Right forelimb (tissue), 1 donor: ENCODE measurements around the gene NCOA7.
"Not testable (repeated sequence)": the region's sequence is repeated elsewhere in the genome, so short reads cannot be mapped to it uniquely, and the experiment has no call there.

Source experiments
- DNase-seq: peaks from one replicate; pipeline ENCODE4 v3.0.0-alpha.2; 2018

NCOA7 gene

DNA sequence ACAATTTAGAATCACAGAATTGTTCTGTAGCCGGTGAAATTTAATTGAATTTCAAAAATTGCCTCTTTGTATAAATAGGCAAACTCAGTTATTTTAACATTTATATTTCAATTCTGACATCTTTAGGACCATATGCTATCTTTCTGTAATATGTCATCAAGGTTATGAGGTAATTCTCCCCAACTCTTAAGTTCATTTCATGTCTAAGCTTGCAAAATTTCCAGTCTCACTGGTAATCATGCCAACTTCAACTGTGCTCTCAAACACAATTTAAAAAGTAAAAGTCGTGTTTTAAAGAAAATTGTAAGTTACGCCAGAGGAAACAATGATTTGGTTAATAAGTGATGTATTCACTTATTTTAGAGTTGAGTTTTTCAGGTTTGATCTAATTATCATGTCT, 1.4 kb downstream of the NCOA7 start:
- DNase-seq: no peak

GRCh38 chr6:125792680-125793079, 1.9 kb downstream of the NCOA7 start:
- DNase-seq: no peak

DNA sequence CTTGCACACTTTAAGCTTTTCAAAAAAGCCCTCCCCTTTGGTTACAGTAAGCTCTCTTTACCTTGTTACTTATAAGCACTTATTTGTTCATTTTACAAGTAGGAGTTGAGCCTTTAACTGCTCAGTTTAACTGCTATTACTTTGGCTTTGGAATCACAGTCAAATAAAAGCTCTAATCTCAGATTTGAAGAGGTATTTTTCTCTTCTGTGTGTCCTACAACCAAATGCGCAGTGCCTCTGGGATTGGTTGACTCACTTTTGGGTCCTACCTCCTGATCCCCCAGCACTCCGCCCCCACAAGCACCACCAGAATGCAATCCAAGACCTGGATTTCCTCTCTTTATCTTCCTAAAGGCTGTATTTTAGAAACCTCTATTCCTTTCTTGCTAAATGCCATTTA, 2.5 kb downstream of the NCOA7 start:
- no peak for DNase-seq

DNA sequence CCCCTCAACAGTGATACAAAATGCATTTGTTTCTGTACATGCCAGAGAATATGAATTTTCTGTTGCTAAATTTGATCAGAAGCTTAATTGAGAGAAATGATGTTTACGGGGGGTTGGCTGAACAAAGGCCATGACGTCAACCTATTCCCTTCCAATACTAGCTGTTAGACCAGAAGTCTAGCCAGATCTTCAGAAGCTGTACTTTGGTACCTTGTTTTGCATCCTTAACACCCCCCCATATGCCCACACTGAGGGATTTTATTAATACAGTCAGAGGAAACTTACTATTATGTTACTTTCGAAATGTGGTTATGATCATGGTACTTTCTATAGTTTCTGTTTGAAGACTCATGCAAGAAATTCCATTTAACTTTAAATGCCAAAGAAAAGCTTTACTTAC, 3.1 kb downstream of the NCOA7 start:
- DNase-seq: no peak

- DNase-seq: no peak
These were observed 3.8 kb downstream of the NCOA7 start for GRCh38 chr6:125794342-125795137.

- no peak for DNase-seq
These were observed 4.5 kb downstream of the NCOA7 start for GRCh38 chr6:125795301-125795700.

- DNase-seq: no peak
These were observed 6.5 kb downstream of the NCOA7 start for GRCh38 chr6:125797120-125797885.

DNA sequence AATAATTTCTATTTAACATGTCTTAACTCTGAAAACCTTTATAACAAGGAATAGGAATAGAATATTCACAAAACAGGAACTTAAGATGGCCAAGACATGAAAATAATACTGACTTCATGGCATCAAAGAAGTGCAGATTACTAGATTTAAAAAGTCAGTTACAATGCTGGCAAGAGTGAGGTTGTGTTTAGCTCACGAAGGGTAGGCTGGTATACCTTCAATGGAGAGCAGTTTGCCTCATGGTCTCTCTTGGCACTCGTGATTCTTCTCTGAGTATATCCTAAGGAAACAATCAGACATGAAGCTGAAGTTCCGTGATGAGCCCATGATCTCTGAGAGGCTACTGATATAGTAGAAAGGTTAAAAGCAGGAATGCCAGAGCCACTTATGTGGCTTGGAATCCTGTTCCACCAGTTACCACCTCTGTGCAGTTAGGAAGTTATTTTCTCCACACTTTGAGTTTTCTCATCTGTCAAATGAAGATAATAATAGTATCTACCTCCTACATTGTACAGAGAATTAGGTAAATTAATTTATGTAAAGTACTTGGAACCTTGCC, 7.2 kb downstream of the NCOA7 start:
- DNase-seq: no peak

DNA sequence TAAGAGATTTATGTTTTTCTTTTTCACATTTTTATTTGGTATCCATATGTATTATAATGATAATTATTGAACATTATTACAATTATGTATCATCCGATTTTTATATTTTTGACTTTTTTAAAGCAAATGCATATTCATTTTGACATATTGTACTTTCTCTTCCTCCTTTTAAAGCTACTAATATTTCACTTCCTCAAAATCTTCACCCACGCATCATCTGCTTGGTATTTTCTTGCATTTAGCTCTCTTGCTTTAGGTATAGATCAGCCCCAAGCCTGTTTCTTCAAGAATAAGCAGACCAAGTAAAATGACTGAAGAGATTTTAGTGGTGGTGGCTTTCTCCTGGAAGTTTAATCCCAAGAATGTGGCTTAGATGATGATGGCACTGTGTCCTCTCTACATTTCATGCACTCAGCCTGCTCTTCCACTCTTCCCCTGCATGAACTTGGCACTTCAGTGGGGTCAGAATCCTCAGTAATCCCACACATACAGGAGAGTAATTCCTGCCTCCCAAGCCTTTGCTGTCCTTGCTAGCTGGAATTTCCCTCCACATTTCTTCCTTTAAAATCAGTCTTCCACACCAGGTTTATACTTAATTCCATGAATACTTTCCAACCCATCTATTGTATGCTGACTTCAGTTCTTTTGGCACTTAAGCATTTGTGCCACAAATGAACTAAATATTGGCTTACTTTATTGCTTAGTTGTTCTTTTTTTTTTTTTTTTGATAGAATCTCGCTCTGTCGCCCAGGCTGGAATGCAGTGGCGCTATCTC, 8.2 kb downstream of the NCOA7 start:
- DNase-seq: no peak

GRCh38 chr6:125802383-125802782, 11.6 kb downstream of the NCOA7 start:
- no peak for DNase-seq

- DNase-seq: no peak
These were observed 12.2 kb downstream of the NCOA7 start for GRCh38 chr6:125802943-125803377.

GRCh38 chr6:125804264-125804663, 13.5 kb downstream of the NCOA7 start:
- DNase-seq: no peak

DNA sequence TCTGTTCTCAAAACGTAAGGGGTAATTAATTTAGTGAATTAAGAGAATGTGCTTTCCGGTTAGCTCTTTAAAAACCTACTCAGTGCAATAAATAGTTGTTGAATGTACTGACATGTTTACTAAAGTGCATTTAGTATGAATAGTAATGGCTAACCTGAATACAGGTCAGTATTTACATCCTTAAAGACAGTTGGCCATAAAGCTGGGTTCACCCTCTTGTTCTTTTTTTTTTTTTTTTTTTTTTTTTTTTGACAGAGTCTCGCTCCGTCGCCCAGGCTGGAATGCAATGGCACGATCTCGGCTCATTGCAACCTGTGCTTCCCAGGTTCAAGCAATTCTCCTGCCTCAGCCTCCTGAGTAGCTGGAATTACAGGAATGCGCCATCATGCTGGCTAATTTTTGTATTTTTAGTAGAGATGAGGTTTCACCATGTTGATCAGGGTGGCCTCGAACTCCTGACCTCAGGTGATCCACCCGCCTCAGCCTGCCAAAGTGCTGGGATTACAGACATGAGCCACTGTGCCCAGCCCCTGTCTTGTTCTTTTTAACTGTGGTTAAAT, 14.2 kb downstream of the NCOA7 start:
- not testable (repeated sequence) for DNase-seq

- DNase-seq: no peak
These were observed 16.1 kb downstream of the NCOA7 start for GRCh38 chr6:125806813-125807212.

DNA sequence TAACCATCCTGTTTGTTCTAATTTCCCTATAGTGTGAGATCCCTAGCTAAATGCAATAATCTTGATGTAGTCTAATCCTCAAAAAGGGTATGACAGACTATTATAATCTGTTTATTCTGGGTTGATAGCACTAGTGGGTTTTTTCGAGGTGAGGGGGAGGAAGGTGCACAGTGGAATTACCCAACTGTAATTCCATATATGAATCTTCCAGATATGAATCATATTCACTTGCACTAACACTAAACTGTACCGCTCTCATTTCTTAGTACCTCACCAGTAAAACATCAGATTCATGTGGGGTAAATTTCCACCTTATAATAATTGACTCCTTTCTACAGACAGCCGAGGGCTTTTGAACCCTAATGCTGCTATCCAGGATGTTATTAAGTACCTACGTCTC, 16.5 kb downstream of the NCOA7 start:
- no peak for DNase-seq

DNA sequence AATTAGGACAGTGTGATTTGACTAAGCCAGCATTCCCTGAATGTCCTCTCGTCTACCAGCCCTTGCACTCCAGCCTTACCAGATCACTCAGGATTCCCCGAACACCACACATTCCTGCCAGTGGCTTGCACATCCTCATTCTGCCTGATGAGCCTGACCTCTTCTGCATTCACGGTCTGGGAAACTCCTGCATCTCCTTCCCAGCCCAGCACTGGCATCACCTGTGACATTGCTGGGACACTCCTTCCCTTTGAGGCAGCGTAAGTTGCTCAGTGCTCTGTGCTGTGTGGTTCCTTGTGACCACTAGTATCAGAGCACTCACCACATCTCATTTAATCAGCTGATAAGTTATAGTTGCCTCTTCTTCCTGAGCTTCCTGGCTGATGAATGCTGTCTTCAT, 17.3 kb downstream of the NCOA7 start:
- no peak for DNase-seq

- no peak for DNase-seq
These were observed 17.8 kb downstream of the NCOA7 start for GRCh38 chr6:125808591-125808990.

DNA sequence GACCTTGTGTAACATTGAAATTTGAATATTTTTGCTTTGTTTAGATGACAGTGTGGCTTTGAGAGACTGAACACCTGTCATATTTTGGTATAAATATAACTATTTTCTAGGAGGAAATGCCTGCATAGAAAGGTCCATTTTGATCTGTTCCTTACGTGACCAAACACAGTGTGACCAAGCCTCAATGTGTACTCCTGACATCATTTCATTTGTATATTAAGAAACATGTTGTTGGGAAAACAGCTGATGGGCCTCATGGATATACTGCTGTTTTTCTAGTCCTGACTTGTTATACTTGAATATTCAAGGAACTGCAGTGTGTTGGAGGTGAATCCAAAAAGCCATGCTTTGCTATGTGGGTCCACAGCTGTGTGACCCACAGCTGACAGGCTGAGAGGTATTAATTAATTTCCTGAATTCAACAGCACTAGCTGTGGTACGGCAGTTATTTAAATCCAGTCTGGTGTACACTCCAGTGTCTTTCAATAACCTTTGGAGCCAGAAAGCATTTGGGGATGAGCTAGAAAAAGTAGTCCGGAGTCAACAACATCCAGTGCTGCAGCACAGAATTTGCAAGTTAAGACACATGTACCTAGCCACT, 18.9 kb downstream of the NCOA7 start:
- DNase-seq: no peak

DNA sequence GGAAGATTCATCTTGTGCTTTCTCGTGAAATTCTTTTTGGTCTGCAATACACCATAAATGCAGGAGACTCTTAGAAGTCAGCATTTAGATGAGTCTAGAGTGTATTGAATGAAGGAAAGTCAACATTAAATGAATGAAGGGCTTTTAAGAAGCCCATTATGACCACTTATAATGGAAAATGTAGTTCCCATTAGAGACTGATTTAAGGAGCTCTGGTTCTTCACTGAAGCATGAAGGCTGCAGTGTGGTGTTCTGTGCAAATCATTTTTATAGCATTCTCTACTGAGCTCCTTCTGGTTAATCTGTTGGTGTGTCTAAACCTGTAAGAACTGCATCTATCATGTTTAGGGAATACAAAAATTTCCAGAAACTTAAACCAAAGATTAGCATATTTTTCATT, 19.7 kb downstream of the NCOA7 start:
- DNase-seq: no peak

DNA sequence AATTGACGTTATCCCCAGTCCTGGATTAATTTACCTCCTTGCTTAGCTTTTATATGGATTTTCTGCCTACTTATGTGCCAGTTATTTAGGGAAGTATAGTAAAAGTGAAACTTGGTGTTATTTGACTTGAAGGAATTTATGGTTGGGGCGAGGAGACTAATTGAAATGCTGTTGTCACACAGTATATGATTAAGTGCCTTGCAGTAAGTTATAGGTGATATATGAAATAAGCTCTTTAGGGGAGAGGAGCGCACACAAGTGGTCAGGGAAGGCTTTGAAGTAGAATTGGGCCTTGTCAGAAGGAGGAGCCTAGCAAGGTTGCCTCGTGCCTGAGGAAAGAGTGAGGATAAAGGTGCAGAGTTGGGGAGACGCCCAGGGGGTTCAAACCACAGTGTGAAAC, 20.5 kb downstream of the NCOA7 start:
- no peak for DNase-seq

DNA sequence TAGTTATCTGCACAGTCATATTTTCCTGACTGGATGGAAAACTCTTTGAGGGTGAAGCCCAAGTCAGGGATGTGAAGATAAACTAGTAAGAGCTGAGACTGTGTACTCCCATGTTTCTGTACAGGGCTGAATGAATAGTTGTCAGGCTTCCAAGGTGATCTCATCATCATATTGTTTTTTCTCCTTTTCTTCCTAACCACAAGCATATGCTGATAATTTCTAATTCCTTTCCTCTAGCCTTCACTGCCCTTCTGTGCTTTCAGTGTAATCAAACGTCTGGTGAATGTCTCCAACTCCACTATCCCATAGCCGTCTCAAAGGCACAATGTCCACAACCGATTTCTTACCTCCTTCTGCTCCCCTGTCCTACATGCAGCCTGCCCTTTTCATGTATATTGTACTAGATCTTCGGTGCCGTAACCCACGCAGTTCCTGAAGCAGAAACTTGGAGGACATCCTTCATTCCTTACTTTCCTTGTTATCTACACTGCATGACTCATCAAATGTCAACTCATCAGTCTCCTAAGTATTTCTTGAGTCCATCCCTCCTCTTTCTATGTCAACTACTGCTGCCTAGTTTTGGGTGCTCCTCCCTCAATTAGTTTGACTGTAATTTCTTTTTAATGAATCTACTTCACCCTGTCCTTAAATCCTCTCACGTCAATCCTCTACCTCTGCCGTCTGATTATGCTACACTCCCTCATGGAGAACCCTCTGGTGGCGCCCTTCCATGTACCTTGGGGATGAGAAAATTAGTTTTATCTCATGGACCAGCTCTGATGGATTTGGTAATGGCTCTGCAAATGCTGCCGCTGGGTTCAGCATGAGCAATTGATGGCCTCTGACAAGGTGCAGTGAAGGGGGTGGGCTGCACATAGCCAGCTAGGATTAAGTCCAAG, 21.9 kb downstream of the NCOA7 start:
- DNase-seq: no peak
